ENCODE results near the gene THOP1.

THOP1 gene

DNA sequence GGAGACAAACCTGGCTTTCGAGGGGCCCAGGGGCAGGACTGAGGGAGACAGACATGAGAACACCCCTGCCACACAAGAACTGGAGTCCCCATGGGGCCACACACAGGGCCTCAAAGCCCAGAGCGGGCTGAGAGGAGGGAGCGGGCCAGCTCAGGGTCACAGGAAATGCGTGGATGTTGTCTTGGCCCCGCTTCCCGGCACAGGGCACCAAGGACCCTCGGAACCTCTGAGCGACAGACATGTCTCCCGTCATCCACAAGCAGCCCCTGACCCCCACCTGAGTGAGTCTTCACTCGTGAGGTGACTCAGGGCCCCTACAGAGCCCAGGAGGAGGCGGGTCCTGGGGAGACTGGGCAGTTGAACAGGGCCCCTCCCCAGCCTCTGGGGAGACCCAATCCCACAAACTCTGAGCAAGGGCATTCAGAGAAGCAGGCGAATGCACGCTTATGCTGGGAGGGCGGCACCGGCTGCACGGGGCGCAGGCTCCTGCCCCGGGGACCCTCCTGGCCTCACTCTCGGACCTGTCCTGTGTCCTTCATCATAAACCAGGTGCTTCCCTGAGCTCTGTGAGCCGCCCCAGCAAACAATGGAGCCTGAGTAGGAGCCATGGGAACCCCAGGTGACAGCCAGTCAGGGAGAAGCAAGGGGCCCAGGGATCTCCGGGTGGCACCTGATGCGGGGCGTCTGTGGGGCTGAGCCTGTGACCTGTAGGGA, 22.4 kb upstream of the THOP1 start:
- DNase-seq = no peak

DNA sequence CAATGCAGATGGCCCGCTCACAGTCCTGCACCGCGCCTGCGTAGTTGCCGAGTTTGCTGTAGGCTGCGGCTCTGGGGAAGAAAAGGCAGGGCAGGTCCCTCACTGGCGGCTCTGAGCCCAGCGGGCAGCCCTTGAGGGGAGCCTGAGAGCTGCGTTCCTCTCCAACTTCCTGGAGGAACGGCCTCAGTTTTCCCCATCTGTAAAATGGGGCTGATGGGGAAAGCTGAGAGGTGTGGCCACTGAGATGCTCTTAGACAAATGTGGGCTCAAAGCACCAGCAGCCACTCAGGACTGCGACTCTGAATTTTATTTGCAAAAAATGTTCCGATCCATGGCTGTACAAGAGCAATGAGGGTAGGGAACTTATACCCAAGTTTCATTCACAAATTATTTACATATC, 21.6 kb upstream of the THOP1 start:
- DNase-seq = no peak

DNA sequence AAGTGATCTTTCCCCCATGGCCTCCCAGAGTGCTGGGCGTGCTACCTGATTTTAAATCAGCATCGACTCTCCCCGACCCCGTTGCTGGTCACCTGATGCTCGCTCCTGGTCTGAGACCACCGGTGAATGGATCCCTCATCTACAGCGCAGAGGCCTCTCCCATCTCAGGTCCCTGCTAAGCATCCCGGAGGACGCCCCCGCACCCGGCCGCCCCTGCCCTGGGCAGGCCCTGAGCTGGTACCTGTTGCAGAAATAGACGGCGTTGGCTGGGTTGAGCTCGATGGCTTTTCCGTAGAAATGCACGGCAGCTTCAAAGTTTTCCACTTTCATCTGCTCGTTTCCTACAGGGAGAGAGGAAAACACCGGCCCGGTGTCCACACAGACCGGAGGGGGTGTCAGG, 20.4 kb upstream of the THOP1 start:
- no peak for DNase-seq

DNA sequence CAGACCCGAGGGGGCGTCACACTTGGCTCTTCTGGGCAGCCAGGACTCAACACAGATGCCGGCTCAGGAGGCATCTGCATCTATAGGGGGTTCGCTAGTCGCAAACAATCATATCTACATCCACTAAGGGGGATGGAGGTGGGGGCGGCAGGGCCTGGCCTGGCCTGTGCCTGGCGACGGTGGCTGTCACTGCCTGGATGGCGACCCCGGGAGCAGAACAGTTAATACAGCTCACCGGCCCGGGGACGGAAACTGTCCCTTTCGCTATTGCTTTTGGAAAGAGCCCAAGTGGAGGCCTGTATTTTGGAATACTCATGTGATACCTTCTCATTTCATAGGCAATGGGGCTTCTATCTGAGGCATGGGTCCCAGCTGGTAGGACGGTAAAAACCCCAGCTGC, 19.9 kb upstream of the THOP1 start:
- DNase-seq = no peak

DNA sequence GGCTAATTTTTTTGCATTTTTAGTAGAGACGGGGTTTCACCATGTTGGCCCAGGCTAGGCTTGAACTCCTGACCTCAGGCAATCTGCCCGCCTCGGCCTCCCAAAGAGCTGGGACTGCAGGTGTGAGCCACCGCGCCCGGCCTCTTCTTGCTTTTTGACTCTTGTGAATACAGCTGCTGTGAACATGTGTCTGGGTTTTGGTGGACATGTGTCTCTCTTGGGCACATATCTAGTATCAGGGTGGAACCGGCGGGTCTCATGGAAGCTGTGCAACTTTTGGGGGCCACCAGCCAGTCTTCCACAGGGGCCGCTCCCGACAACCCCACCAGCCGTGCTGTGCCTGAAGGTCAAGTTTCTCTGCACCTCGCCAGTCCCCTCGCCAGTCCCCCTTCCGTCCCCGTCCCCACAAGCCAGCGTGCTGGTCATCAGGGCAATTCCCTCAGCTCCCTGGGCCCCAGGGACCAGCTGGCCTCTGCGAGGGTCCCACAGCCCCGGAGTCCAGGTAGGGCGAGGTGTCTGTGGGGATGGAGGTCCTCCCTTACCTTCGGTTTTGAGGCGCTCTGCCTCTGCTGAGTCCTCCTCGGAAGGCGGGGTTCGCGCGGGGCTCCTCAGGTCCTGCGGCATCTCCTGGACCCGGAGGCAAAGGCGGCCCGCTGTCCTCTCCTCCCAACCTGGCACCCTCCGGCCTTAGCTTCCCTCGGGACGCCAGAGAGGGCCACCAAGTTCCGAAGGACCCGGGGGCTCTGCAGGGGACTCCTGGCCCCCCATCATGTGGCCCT, 18.5 kb upstream of the THOP1 start:
- no peak for DNase-seq

DNA sequence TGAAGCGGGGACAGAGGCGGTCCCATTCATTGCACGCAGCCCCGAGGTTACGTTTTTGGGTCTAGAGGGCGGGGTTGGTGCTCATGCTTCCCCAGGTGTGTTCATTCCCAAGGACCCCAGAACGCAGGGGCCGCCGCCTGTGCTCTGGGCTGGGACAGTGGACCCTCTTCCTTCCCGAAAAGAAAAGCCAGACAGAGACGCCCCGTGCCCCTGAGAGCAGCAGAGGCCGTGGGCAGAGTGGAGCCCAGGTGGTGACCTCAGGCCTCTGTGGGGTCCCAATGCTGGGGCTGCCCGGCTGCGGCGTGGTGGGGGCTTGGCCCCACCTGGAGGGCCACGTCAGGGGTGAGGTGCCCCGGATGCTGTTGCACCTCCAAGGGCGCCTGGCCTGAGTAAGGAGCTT, 17.6 kb upstream of the THOP1 start:
- no peak for DNase-seq

DNA sequence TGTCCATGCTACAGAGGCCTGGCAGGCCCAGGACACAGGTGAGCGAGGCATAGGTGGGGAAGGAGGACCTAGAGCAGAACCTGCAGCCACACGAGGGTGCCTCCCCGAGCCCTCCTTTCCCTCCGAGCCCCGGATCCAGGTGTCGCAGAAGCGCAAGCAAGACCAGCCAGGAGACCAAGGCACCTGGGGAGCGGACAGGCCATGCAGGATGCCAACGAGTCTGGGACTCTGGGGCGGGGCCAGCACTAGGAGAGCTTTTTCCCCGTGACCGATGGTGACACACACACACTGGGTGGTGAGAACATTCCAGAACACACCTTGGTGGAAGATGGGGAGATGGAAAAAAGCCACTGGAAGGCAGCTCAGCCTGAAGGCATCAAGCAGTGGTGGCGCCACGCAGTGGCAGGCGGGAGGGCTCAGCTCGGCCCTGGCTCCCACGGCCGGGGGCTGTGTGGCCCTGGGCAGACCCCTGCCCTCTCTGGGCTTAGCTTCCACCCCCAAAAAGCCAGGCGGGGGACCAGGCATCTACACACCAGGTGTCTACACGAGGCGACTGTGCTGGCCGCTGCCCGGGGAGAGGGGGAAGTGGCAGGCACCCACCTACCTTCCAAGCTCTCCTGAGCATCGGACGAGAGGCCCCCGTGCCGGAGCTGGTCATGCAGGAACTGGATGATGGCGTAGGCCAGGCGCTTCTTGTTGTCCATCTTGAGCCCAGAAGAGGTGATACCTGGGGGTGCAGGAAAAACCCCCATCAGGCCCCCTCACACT, 16.8 kb upstream of the THOP1 start:
- DNase-seq = no peak

DNA sequence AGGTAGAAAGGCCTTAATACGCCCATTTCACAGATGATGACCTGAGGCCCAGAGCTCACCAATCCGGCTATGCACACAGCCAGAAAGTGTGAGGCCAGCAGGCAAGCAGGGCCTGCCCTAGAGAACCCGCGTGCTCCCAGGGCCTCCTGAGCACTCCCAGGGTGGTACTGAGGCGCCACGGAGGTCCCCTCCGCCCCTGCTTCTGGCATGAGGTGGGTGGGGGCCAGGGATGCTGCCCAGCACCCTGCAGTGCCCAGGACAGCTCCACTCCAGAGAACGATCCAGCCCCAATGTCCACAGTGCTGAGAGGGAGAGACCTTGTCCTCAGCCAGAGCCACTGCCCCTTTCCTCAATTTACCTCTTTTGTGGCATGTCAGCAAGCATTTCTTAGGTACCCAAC, 16.1 kb upstream of the THOP1 start:
- DNase-seq = no peak

DNA sequence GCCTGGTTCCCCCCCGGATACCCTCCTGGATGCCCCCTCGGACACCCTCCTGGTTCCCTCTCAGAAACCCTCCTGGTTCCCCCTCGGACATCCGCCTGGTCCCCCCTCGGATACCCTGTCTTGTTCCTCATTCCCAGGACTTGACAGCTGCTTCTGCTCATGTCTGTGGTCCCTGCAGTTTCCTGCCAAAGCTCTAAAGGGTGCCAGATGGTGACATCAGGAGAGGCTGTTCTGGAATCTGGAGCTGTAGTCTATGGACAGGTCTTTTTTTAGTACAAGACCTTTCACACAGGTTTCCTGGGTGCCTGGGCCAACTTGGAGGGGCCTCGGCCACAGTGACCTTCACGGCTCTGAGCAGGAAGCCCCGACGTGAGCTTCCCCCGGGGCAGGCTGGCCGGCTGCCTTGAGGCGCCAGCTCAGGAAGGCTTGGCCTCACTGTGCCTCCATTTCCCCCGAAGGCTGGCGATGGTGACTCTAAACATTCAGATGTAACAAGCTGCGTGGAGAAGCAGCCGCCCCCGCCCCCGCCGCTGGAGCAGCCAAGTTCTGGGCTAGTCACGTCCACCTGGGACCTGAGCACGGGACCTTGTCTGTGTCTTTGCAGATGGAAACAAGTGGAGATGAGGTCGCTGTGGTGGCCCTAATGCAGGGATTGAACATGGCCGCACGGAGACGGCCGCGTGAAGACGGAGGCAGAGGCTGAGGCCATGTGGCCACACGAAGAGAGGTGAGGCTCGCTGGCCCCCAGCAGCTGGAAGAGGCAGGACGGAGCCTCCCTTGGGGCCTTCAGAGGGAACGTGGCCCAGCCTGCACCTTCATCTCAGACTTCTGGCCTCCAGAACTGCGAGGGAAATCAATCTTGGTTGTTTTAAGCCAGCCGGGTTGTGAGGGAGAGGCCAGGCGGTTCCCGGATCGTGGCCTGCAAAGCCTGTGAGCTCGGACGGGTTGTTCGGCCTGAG, 15.0 kb upstream of the THOP1 start:
- DNase-seq = no peak

DNA sequence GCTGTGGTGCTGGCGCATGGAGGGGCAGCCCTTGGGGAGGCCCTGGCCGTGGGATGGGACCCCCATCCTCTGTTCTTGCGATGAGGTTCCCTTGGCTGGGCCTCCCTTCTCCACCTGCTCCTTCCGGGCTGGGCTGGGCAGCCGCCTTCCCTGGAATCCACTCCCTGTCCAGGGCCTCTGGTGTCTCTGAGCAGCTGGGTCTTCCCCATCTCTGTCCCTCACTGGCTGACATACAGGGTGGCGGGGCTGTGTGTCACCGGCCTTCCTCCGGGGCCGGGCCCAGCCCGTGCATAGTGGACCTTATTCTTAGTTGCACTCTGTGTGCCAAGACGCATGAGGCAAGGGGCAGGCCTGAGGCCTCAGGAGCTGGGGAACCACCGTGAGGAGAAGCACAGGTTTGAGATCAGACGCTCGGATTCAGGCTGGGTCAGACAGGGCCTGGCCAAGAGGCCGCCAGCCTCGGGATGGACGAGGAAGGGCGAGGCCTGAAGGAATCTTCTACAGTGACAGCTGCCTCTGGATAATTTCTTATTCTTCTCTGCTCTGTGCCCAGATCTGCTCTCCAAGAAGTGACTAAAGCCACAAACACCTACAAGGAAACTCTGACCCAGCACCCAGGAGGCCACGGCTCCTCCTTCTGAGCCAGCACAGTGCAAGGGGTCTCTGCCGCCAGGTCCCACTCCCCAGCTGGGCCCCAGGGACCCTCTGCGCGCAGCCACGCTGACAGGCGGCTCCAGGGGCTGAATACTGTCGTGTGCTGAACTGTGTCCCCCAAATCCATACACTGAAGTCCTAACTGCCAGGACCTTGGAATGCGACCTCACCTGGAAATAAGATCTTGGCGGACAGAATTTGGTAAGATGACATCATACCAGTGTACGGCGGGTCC, 13.3 kb upstream of the THOP1 start:
- no peak for DNase-seq

DNA sequence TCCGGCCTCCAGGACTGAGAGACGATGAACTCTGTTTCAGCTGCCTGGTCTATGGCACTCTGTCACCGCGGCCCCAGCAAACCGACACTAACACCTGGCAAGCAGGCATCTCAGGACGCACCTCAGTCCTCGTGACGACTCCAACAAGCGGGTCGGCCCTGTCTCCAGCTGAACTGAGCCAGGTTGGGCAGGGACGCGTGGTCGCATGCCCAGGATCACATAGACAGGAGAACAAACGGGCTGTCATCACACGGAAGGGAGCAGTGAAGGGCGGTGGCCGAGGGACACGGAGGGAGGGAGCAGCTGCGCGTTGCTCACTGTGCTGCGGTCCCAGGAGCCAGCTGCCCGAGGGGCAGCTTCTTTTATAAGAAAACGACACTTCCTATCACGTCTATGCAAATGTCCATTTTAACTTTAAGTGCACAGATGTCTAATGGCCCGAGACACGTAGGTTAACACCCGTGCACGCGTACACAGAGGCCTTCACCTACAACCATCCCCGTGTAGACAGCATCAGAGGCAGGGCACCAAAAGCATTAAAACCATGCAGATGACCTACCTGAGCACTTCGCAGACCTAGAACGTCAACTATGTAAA, 11.1 kb upstream of the THOP1 start:
- no peak for DNase-seq

DNA sequence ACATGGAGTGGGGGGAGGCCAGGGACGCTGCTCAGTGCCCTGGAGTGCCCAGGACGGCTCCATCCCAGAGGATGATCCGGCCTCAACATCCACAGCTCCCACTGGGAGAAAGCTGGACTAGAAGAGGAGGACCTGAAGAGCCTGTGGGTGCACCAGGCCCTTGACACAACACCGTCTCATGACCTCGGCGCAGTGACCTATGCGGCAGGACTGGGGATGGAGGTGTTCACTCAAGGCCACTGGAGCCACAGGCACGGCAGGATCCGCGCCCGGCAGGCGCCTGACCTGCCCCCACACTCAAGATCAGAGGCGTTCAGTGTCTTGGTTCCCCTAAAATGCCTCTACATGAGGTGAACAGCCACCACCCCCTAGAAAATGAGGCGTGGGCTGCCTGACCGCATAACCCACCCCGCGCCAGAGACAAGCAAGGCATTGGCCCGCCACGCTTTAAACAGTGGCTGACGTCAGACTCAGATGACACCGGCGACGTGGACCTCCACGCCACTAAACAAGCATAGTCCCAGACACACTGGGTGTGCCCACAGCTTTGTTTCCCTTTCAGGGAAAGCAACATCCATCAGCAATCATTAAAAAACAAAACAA, 10.2 kb upstream of the THOP1 start:
- DNase-seq = no peak

DNA sequence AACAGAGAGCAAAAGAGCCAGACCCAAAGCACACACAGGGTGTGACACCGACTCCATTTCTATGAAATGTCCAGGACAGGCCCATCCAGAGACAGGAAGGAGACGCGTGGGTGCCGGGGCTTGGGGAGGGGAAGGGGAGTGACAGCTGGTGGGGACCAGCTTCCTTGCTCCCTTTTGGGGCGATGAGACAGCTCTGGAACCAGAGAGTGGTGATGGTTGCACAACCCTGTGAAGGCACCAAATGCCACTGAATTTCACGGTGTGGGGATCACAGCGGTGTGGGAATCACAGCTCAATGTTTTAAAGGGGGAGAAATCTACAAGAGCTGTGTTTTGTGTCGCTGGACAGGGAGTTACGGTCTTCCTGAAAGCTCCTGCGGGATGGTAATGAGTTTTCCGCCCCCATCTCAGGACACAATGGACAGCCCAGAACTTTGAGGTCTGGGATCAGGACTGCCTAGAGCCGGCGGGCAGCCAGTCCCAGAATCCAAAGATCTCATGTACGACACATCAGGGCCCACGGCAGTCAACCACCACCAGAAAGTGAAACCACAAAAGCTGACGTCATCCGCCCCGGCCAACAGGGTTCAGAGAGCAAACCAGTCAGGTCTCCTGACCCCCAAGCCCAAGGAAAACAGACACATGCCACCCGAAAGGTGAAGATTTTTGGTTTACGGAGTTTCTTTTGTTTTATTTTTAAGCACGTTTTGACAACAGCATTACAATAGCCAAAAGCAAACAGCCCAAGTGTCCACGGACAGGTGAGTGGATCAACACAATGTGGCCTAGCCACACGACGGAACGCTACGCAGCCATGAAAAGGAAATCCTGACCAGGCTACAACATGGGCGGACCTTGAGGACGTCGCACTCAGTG, 9.5 kb upstream of the THOP1 start:
- peak; percentile 84 for DNase-seq

DNA sequence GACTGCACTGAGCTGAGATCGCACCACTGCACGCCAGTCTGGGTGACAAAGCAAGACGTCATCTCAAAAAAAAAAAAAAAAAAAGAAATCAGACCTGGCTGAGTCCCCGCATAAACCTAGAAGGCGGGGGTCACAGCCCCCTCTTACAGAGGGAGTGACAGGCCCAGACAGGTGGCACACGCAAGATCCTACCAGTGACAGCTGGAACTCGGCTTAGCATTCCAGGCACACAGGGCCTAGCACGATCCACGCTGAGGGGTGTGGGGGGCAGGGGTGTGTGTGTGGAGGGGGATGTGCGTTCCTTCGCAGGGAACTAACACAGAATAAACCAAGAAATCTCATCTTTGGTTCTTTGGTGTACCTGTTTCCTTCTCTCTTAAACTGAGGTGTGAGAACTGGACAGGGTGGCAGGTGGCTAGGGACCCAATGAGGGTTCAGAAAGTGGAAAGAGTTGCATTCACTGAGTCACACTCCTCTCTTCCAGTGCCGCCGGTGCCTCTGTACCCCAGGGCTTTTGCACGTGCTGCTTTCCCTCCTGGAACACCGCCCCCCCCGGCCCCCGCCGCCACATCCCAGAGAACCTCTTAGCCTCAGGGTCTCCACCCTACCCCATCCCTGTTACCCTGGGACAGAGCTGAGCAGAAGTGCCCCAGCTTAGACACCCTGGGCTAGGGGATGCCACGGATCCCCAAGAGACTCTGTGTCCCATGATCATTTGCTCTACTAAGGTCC, 7.2 kb upstream of the THOP1 start:
- no peak for DNase-seq

DNA sequence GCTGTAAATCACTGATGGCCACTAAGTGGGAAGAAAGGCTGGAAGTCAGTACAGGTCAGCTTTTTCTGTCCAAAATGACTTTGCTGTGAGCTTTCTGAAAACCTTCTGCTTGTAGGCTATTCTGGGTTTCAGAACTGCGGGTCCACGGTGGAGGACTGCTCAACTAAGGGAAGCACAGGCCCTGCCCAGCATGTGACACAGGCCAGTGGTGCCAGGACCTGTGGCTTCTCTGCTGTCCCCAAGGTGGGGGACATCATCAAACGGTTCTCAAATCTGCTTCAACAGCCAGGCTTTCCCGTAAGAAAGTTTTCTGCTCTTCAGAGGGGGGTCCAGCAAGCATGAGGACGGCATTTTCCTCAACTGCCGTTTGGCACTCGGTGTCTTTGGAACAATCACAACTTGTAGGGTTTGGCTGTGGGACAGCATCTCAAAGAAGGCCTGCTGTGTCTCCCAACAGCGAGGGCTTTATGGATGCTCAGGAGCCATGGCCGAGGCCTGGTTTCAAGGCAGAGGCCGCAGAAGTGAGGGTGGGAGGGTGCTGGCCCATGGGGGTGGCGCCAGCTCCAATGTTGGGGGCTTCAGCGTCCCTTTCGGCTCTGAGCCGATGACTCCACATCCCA, 6.1 kb upstream of the THOP1 start:
- DNase-seq = no peak

DNA sequence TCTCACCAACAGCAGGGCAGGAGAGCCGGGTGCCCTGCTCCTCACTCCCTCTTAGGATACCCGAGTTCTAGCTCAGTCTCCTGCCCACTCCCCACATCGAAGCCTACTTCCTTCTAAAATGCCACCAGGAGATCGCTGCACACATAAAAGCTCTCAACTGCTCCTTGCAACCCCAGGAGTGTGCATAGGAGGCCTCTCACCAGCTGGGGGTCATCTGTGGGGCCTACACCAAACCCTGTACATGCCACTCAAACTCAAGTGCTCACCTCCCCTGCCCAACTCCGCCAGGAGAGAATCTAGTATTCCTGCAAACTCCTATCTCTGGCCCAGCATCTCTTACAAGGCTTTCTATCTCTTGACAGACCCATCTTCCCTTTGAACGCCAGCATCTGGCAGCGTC, 5.0 kb upstream of the THOP1 start:
- no peak for DNase-seq

DNA sequence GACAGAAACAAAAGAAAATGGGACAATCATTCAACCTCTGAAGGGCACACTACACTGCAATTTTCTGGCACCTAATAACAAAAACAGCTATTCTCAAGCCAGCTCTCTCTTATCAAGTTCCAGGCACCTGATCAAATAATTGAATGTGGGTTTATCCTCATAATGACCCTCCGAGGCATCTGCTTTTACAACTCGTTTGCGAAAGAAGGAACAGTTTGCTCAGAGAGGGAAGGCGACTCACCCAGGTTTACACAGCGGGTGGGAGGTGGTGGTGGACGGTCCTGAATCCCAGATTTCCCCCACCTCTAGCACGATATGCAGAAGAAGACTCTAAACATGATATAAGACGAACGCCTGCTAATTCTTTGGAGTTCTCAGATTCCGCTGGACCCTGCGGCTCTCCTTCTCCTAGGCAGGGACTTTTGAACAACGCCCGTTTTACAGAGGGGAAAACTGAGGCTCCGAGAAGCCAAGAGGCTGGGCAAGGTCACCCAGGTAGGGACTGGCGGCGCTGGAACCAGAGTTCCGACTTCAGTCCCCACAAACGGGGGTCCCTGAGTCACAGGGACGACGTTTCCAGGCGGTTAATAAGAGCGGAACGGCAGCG, 2.9 kb upstream of the THOP1 start:
- peak; percentile 68 for DNase-seq
